Fibroblast of lung (primary cell): ENCODE data around the gene EPHB6. TPM values are rescaled to one million over a fixed set of nuclear protein-coding genes. Genes with fewer than 3 reads are reported as not detected.

ENCODE experiments used
- DNase-seq, 2 donors: peaks; one replicate each; pipeline versions ENCODE4 v3.0.0 to v3.0.0-alpha.2; 2010; ENCODE audit warnings: low read depth in 2 of 2
- H2AFZ ChIP-seq: 2 replicates; pipeline ENCODE4 v1.5.1; 2012; ENCODE audit warnings: low read length, control low read depth, inconsistent platforms
- H3K27ac ChIP-seq: 2 replicates; pipeline ENCODE4 v1.5.1; 2011; ENCODE audit warnings: low read length, control low read depth; ENCODE audit not compliant: insufficient read depth
- H3K27me3 ChIP-seq: 2 replicates; pipeline ENCODE4 v1.5.1; 2011; ENCODE audit warnings: mild to moderate bottlenecking, low read length; ENCODE audit not compliant: control insufficient read depth, insufficient read depth
- H3K36me3 ChIP-seq: 2 replicates; pipeline ENCODE4 v1.5.1; 2011; ENCODE audit warnings: low read length; ENCODE audit not compliant: control insufficient read depth, insufficient read depth
- H3K4me1 ChIP-seq: 2 replicates; pipeline ENCODE4 v1.5.1; 2011; ENCODE audit warnings: low read length; ENCODE audit not compliant: control insufficient read depth, insufficient read depth; ENCODE audit errors: extremely low read depth
- H3K4me2 ChIP-seq: 2 replicates; pipeline ENCODE4 v1.5.1; 2011; ENCODE audit warnings: low read length, control low read depth; ENCODE audit not compliant: insufficient read depth; ENCODE audit errors: extremely low read depth
- H3K4me3 ChIP-seq, 4 experiments: fragments of 200-600 bp in 1 of 4; sonication (generic) in 1 of 4; replicated peaks in 1 of 4; 2 replicates each; pipeline ENCODE4 v1.5.1; 2011 to 2016; ENCODE audit warnings: low read length in 4 of 4, low read depth in 3 of 4, mild to moderate bottlenecking in 3 of 4, control low read depth in 2 of 4, inconsistent platforms in 1 of 4, mixed read lengths in 1 of 4; ENCODE audit not compliant: insufficient read depth in 1 of 4; ENCODE audit errors: control extremely low read depth in 1 of 4
- H3K79me2 ChIP-seq: 2 replicates; pipeline ENCODE4 v1.5.1; 2012; ENCODE audit warnings: mild to moderate bottlenecking, low read length, inconsistent platforms; ENCODE audit not compliant: control insufficient read depth, insufficient read depth
- H3K9ac ChIP-seq: 2 replicates; pipeline ENCODE4 v1.5.1; 2011; ENCODE audit warnings: mild to moderate bottlenecking, low read length, control low read depth; ENCODE audit not compliant: insufficient read depth
- H3K9me3 ChIP-seq: 2 replicates; pipeline ENCODE4 v1.5.1; 2012; ENCODE audit warnings: low read depth, low read length; ENCODE audit not compliant: control insufficient read depth, insufficient read depth
- H4K20me1 ChIP-seq: 2 replicates; pipeline ENCODE4 v1.5.1; 2011; ENCODE audit warnings: low read length; ENCODE audit not compliant: control insufficient read depth, insufficient read depth; ENCODE audit errors: extremely low read depth
- EZH2 ChIP-seq: IDR thresholded peaks from 2 replicates; pipeline ENCODE4 v1.5.1; 2012; ENCODE audit warnings: low read length, control low read depth, mild to moderate bottlenecking; ENCODE audit errors: missing control alignments
- polyA plus RNA-seq, 2 donors: library from polyadenylated mRNA; depleted of rRNA in 1 of 2; stranded (reverse) in 1 of 2; unstranded in 1 of 2; fragments of >200 nt; gene quantifications; 2 replicates each; pipeline ENCODE4 v1.2.1, GENCODE V29; 2011 to 2012; ENCODE audit warnings: missing spikeins in 1 of 2
- total RNA-seq: library from RNA; depleted of rRNA; stranded (reverse); fragments of >200 nt; gene quantifications from 2 replicates; pipeline ENCODE4 v1.2.1, GENCODE V29; 2014
- TF ChIP-seq, protein P1 (sequence below), 2 donors: IDR thresholded peaks in 1 of 2; conservative IDR thresholded peaks in 1 of 2; 1 replicate in 1 of 2; 2 replicates in 1 of 2; pipeline ENCODE4 v1.5.1; 2011 to 2012; ENCODE audit warnings: low read length in 2 of 2, control low read depth in 1 of 2, inconsistent platforms in 1 of 2, low read depth in 1 of 2, mild to moderate bottlenecking in 1 of 2

EPHB6 gene
- total and polyA plus RNA-seq, 2 donors (not counting 1 experiment from before 2014, with no cell fraction given), result 1.1 to 4.3 TPM

DNA sequence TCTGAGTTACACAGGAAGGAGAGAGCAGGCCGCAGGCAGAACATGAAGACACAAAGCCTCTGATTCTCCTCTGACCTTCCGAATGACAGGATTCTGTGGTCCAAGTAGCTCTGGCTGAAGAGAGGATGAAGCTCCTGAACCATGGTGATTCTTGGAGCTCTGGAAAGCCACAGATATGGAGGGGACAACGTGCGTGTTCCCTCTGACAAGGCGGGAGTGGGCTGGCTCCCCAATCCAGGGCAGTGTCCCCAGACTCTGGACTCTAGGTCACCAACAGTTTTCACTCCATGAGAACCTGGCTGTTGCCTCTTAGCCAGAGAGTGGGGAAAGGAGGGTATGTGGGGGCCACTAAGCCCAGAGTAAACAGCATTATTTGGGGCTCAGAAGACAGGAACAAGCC is 38.1 kb downstream of the EPHB6 start:
- DNase-seq, result no peak
- H3K9ac ChIP-seq, result no peak overlapping the region
- H2AFZ ChIP-seq, result no peak overlapping the region
- no peak overlapping the region for H3K4me2 ChIP-seq
- H3K36me3 ChIP-seq, result no peaks in the 10 kb centered on the region
- no peak for TF ChIP-seq EZH2
- TF ChIP-seq, protein P1, sequence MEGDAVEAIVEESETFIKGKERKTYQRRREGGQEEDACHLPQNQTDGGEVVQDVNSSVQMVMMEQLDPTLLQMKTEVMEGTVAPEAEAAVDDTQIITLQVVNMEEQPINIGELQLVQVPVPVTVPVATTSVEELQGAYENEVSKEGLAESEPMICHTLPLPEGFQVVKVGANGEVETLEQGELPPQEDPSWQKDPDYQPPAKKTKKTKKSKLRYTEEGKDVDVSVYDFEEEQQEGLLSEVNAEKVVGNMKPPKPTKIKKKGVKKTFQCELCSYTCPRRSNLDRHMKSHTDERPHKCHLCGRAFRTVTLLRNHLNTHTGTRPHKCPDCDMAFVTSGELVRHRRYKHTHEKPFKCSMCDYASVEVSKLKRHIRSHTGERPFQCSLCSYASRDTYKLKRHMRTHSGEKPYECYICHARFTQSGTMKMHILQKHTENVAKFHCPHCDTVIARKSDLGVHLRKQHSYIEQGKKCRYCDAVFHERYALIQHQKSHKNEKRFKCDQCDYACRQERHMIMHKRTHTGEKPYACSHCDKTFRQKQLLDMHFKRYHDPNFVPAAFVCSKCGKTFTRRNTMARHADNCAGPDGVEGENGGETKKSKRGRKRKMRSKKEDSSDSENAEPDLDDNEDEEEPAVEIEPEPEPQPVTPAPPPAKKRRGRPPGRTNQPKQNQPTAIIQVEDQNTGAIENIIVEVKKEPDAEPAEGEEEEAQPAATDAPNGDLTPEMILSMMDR (conservative IDR thresholded peaks at IDR 0.05 in 1 of 2, IDR thresholded peaks at IDR 0.05 in 1 of 2; ENCODE audit: low read depth in 1 of 2, low read length in 2 of 2), result no peak
- H3K9me3 ChIP-seq, result no peaks in the 10 kb centered on the region
- H3K4me3 ChIP-seq, result no peak overlapping the region
- no peak overlapping the region for H3K27ac ChIP-seq
- H3K4me1 ChIP-seq, result no peaks in the 10 kb centered on the region
- H3K27me3 ChIP-seq, result no peaks in the 10 kb centered on the region
- H4K20me1 ChIP-seq, result no peaks in the 10 kb centered on the region
- H3K79me2 ChIP-seq, result no peaks in the 10 kb centered on the region

- Histone ChIP-seq H3K4me1 (no peaks in the 10 kb centered on the region), H3K9ac (no peak overlapping the region), H3K36me3 (no peaks in the 10 kb centered on the region), H3K4me3 (no peak overlapping the region), H3K9me3 (no peaks in the 10 kb centered on the region), H3K27ac (no peak overlapping the region), H3K4me2 (no peak overlapping the region), H2AFZ (no peak overlapping the region), H3K79me2 (no peaks in the 10 kb centered on the region), H3K27me3 (no peaks in the 10 kb centered on the region), H4K20me1 (no peaks in the 10 kb centered on the region)
- no peak for DNase-seq
- TF ChIP-seq, protein P1 (conservative IDR thresholded peaks at IDR 0.05 in 1 of 2, IDR thresholded peaks at IDR 0.05 in 1 of 2; ENCODE audit: low read depth in 1 of 2, low read length in 2 of 2), result no peak
- TF ChIP-seq EZH2, result no peak
Measured at GRCh38 chr7:142894112-142894984, 39.5 kb downstream of the EPHB6 start.

DNA sequence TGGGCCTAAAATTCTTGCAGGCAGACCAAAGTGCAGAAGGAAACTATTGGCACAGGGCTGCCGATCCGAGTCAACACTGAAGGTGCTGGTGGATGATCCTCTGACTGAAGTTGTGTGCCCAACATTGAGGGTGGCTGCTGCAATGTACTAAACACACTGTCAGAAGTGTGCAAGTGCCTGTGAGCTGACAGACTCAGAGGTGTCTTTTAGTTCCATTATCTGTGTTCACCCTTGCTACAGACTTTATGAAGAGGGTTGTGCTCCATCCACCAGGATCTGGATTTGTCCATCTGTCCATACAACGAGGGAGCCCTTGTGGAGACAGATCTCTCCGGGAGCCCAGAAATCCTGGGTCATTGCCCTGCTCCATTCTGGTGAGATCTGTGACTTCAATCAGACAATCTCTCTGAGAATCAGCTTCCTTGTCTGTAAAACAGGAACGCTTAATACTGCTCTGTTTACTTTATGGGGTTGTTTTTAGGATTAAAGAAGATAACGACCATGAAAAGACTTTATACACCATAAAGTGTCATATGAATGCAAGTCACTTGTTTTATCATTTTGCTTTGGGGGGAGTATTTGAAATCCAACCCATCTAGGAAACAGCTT is 40.2 kb downstream of the EPHB6 start:
- Histone ChIP-seq H3K9ac (no peak overlapping the region), H3K27ac (no peak overlapping the region), H3K4me1 (no peaks in the 10 kb centered on the region), H3K4me3 (no peak overlapping the region), H3K27me3 (no peaks in the 10 kb centered on the region), H3K79me2 (no peaks in the 10 kb centered on the region), H4K20me1 (no peaks in the 10 kb centered on the region), H3K4me2 (no peak overlapping the region), H2AFZ (no peak overlapping the region), H3K9me3 (no peaks in the 10 kb centered on the region), H3K36me3 (no peaks in the 10 kb centered on the region)
- no peak for DNase-seq
- TF ChIP-seq, protein P1 (conservative IDR thresholded peaks at IDR 0.05 in 1 of 2, IDR thresholded peaks at IDR 0.05 in 1 of 2; ENCODE audit: low read depth in 1 of 2, low read length in 2 of 2), result no peak
- TF ChIP-seq EZH2, result no peak
